ENCODE results near the gene PHACTR1. TPM values are rescaled to one million over a fixed set of nuclear protein-coding genes. Genes with fewer than 3 reads are reported as not detected.

PHACTR1 gene
- total RNA-seq, 2 experiments from 2014 or later = 0.11 TPM; not detected in 1

- no peaks in the 10 kb centered on the region for H3K36me3 Mint-ChIP-seq (ENCODE audit: low read depth)
- peaks cover 5% of the 10 kb centered on the region for H3K27me3 Mint-ChIP-seq
- POLR2A ChIA-PET = no interaction called here
- no peaks in the 10 kb centered on the region for H3K4me1 Mint-ChIP-seq (ENCODE audit: low read depth)
- DNase-seq (no peak), ATAC-seq (no peak)
- no peak for TF ChIP-seq CTCF (IDR thresholded peaks at IDR 0.05)
- H3K4me3 Mint-ChIP-seq = no peak overlapping the region
- intact Hi-C loops (cut with micrococcal nuclease) = no loop called here
- no peak overlapping the region for H3K27ac Mint-ChIP-seq
- CTCF ChIA-PET = no interaction called here
- no peaks in the 10 kb centered on the region for H3K9me3 Mint-ChIP-seq
Observed at GRCh38 chr6:13249817-13250216, 533.2 kb downstream of the PHACTR1 start.

- CTCF ChIA-PET = no interaction called here
- H3K9me3 Mint-ChIP-seq = no peaks in the 10 kb centered on the region
Observed at GRCh38 chr6:13250703-13251102, 534.1 kb downstream of the PHACTR1 start.

GRCh38 chr6:13251242-13251641 lies 534.7 kb downstream of the PHACTR1 start:
- intact Hi-C loops (cut with micrococcal nuclease) = no loop called here
- no peak overlapping the region for H3K27ac Mint-ChIP-seq
- ATAC-seq = no peak

More at GRCh38 chr6:13250703-13251102, 534.1 kb downstream of the PHACTR1 start:
- no peak overlapping the region for H3K4me3 Mint-ChIP-seq
- DNase-seq (no peak), ATAC-seq (no peak)
- no peak for TF ChIP-seq CTCF (IDR thresholded peaks at IDR 0.05)
- peaks cover 2% of the 10 kb centered on the region for H3K27me3 Mint-ChIP-seq
- H3K4me1 Mint-ChIP-seq (ENCODE audit: low read depth) = peaks cover 2% of the 10 kb centered on the region
- intact Hi-C loops (cut with micrococcal nuclease) = no loop called here
- POLR2A ChIA-PET = no interaction called here
- no peaks in the 10 kb centered on the region for H3K36me3 Mint-ChIP-seq (ENCODE audit: low read depth)
- H3K27ac Mint-ChIP-seq = no peak overlapping the region

GRCh38 chr6:13252790-13253189 lies 536.2 kb downstream of the PHACTR1 start:
- ChIA-PET POLR2A (no interaction called here), CTCF (no interaction called here)
- no peaks in the 10 kb centered on the region for H3K27me3 Mint-ChIP-seq
- H3K4me1 Mint-ChIP-seq (ENCODE audit: low read depth) = peaks cover 2% of the 10 kb centered on the region
- no peaks in the 10 kb centered on the region for H3K36me3 Mint-ChIP-seq (ENCODE audit: low read depth)
- no peak overlapping the region for H3K27ac Mint-ChIP-seq
- TF ChIP-seq CTCF (IDR thresholded peaks at IDR 0.05) = no peak
- ATAC-seq = no peak
- H3K9me3 Mint-ChIP-seq = peaks cover 2% of the 10 kb centered on the region
- H3K4me3 Mint-ChIP-seq = no peak overlapping the region
- intact Hi-C loops (cut with micrococcal nuclease) = no loop called here
- no peak for DNase-seq

More at GRCh38 chr6:13251242-13251641, 534.7 kb downstream of the PHACTR1 start:
- Mint-ChIP-seq H3K4me1 (ENCODE audit: low read depth) (peaks cover 2% of the 10 kb centered on the region), H3K9me3 (peaks cover under 1% of the 10 kb centered on the region), H3K27me3 (no peaks in the 10 kb centered on the region), H3K36me3 (ENCODE audit: low read depth) (no peaks in the 10 kb centered on the region), H3K4me3 (no peak overlapping the region)
- no peak for DNase-seq
- POLR2A ChIA-PET = no interaction called here
- no peak for TF ChIP-seq CTCF (IDR thresholded peaks at IDR 0.05)
- CTCF ChIA-PET = no interaction called here

GRCh38 chr6:13253272-13253671 lies 536.7 kb downstream of the PHACTR1 start:
- no peak for DNase-seq
- Mint-ChIP-seq H3K27ac (no peak overlapping the region), H3K4me1 (ENCODE audit: low read depth) (peaks cover 2% of the 10 kb centered on the region), H3K4me3 (no peak overlapping the region), H3K36me3 (ENCODE audit: low read depth) (no peaks in the 10 kb centered on the region), H3K9me3 (peaks cover 2% of the 10 kb centered on the region), H3K27me3 (no peaks in the 10 kb centered on the region)
- TF ChIP-seq CTCF (IDR thresholded peaks at IDR 0.05) = no peak
- intact Hi-C loops (cut with micrococcal nuclease) = no loop called here
- CTCF ChIA-PET = no interaction called here
- POLR2A ChIA-PET = no interaction called here
- ATAC-seq = no peak
